C4-2B (cell line): ENCODE data around the gene SORCS2.

ENCODE experiments used
- CTCF ChIP-seq: fragments of 450-650 bp; conservative IDR thresholded peaks from 2 replicates; pipeline ENCODE4 v1.5.1; 2017; ENCODE audit warnings: mild to moderate bottlenecking
- ZFX ChIP-seq: fragments of 450-650 bp; IDR thresholded peaks from 2 replicates; pipeline ENCODE4 v1.6.1; 2017

GRCh38 chr4:7397206-7398103, 205.1 kb downstream of the SORCS2 start:
- TF ChIP-seq CTCF (no peak), ZFX (no peak)
